ENCODE measurements around the gene VPS37C.

DNA sequence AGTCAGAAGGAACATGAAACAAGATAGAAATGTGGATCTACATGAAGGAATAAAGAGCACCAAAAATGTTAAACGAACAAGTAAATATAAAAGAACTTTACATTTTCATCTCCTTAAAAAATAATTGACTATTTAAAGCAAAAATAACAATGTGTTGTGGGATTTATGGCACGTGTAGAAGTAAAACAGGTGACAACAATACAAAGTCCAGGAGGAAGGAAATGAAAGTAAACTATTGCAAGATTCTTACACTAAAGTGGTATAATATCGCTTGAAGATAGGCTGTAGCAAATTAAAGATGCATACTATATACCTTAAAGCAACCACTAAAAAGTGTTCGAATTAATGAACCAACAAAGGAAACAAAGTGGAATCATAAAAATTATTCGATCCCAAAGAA is 5.5 kb downstream of the VPS37C start:
- no peak for TF ChIP-seq MAFK (IDR thresholded peaks at IDR 0.05; ENCODE audit: partially characterized antibody)
- TF ChIP-seq CHD2 (IDR thresholded peaks at IDR 0.05; ENCODE audit: low read length, partially characterized antibody): no peak
- TF ChIP-seq, protein P1, sequence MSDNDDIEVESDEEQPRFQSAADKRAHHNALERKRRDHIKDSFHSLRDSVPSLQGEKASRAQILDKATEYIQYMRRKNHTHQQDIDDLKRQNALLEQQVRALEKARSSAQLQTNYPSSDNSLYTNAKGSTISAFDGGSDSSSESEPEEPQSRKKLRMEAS (IDR thresholded peaks at IDR 0.05): no peak
- TF ChIP-seq, protein P2, sequence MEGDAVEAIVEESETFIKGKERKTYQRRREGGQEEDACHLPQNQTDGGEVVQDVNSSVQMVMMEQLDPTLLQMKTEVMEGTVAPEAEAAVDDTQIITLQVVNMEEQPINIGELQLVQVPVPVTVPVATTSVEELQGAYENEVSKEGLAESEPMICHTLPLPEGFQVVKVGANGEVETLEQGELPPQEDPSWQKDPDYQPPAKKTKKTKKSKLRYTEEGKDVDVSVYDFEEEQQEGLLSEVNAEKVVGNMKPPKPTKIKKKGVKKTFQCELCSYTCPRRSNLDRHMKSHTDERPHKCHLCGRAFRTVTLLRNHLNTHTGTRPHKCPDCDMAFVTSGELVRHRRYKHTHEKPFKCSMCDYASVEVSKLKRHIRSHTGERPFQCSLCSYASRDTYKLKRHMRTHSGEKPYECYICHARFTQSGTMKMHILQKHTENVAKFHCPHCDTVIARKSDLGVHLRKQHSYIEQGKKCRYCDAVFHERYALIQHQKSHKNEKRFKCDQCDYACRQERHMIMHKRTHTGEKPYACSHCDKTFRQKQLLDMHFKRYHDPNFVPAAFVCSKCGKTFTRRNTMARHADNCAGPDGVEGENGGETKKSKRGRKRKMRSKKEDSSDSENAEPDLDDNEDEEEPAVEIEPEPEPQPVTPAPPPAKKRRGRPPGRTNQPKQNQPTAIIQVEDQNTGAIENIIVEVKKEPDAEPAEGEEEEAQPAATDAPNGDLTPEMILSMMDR (IDR thresholded peaks at IDR 0.05): no peak
